ENCODE measurements around the gene SLC28A2.

- TF ChIP-seq CTCF (IDR thresholded peaks at IDR 0.05): no peak
- no peak for TF ChIP-seq POLR2A (IDR thresholded peaks at IDR 0.05)
Measured at GRCh38 chr15:45262906-45263461, 10.9 kb downstream of the SLC28A2 start.
